ENCODE results near the gene SS18L1. TPM values are rescaled to one million over a fixed set of nuclear protein-coding genes. Genes with fewer than 3 reads are reported as not detected.

The SS18L1 gene
- polyA plus RNA-seq, 4 donors: 15.6 to 26.4 (median 18.9) TPM

GRCh38 chr20:62190639-62191411 is 47.3 kb downstream of the SS18L1 start:
- no peak for DNase-seq (ENCODE audit: low read depth in 4 of 4, low spot score in 3 of 4)

- DNase-seq (ENCODE audit: low read depth in 4 of 4, low spot score in 3 of 4): no peak
Observed at GRCh38 chr20:62191781-62192559, 48.4 kb downstream of the SS18L1 start.

DNA sequence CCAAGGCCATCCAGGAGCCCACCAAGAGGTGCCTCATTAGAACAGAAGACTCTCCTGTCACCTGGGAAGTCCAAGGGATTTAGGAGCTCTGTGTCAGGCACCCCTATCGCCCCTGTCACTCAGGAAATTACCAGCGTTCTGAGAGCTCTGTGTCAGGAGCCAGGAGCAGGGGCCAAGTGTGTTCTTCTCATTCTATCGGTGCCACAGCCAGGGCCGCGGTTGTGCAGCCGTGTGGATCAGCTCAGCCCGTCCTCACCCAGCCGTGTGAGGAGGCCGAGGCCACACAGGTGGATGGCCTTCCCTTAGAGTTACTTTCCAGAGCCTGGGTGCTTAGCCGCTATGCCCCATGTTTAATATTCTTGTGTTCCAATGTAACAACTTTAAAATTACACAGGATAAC is 49.1 kb downstream of the SS18L1 start:
- DNase-seq (ENCODE audit: low read depth in 4 of 4, low spot score in 3 of 4): no peak

DNA sequence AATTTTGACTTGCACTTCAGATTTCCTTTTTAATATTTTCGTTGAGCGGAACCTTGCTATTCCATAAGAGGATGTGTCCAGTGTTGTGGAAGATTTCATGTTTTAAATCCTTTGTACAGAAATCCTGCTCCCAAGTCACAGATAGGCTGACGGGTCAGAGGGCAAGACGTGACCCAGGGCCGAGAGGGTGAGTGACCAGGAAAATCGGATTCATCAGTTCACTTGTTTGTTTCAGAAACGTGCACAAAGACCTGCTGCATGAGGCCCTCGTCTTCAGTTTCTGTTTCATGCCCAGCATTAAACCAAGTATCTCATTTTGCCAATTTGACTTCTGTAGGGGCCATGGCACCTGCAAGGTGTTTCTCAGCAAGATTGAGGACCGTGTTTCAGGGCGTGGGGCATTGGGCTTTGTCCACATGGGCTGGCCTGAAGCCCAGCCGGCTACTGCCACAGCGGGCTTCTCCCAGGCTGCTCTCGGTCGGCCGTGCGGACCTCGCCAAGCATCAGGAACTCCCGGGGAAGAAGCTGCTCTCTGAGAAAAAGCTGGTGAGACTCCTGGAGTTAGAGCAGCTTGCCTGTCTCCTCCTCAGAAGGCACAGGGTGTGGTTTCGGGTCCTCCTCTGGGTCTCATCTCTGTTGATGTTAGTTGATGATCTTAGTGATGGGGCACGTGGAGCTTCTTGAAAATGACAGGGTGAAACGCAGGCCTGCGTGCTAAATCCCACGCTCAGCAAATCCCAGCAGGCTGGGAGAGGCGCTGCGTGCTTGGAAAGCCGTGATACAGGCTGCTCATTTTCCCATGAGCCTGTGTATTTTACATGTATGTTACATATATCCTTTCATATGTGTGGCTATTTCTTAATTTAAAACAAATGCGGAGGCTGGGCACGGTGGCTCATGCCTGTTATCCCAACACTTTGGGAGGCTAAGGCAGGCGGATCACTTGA is 49.8 kb downstream of the SS18L1 start:
- DNase-seq (ENCODE audit: low read depth in 4 of 4, low spot score in 3 of 4): no peak

DNA sequence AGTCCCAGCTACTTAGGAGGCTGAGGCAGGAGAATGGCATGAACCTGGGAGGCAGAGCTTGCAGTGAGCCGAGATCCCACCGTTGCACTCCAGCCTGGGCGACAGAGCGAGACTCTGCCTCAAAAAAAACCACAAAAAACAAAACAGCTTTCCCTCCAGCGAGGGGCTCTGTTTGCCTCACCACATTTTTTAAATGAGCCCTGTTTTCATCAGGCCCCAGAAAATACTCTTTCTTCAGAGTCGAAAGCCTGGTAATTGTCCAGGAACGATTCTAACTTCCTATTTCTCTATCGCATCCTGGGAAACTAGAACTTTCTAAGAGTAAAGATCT is 51.5 kb downstream of the SS18L1 start:
- DNase-seq (ENCODE audit: low read depth in 4 of 4, low spot score in 3 of 4): no peak

DNA sequence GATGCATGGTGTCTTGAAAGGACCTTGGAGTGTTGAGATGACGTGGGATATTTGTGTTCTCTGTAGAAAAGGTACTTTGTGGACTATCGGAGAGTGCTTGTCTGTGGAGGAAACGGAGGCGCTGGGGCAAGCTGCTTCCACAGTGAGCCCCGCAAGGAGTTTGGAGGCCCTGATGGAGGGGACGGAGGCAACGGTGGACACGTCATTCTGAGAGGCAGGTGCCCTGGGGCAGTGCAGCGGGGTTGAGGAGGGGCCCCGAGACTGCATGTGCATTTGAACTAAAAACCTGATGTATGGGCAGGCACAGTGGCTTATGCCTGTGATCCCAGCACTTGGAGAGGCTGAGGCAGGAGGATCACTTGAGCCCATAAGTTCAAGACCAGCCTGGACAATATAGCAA is 52.2 kb downstream of the SS18L1 start:
- no peak for DNase-seq (ENCODE audit: low read depth in 4 of 4, low spot score in 3 of 4)

GRCh38 chr20:62196286-62196685 is 52.7 kb downstream of the SS18L1 start:
- DNase-seq (ENCODE audit: low read depth in 4 of 4, low spot score in 3 of 4): no peak

GRCh38 chr20:62197311-62197710 is 53.7 kb downstream of the SS18L1 start:
- DNase-seq (ENCODE audit: low read depth in 4 of 4, low spot score in 3 of 4): no peak

DNA sequence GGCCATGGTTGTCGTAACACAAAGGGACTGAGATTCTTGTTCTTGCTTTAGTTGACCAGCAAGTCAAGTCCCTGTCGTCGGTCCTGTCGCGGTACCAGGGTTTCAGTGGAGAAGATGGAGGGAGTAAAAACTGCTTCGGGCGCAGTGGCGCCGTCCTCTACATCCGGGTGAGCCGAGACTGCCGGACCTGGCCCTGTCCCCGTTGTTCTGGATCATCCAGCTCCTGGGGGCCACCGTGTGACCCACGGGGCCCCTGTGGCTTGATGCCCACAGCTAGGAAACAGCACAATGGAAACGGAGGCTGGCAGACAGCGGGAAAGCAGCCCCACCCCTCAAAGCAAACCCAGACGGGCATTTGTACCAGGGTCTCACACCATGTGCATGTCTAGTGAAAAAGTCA is 54.2 kb downstream of the SS18L1 start:
- DNase-seq (ENCODE audit: low read depth in 4 of 4, low spot score in 3 of 4): no peak

- DNase-seq (ENCODE audit: low read depth in 4 of 4, low spot score in 3 of 4): no peak
Observed at GRCh38 chr20:62198496-62198895, 54.9 kb downstream of the SS18L1 start.

DNA sequence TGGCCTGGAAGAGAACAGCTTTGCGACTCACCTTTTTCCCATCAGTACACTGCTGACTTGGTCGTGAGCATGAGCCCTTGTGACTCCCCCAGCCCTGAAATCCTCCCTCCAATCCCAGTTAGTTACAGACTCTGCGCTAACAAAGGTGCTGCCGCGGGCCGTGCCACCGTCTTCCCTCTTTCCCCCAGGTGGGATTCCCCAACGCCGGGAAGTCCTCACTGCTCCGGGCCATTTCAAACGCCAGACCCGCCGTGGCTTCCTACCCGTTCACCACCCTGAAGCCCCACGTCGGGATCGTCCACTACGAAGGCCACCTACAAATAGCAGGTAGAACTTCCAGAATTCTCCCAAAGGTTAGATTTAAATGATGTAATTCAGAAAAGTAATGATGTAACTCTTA is 55.4 kb downstream of the SS18L1 start:
- DNase-seq (ENCODE audit: low read depth in 4 of 4, low spot score in 3 of 4): no peak

GRCh38 chr20:62200491-62201172 is 57.1 kb downstream of the SS18L1 start:
- no peak for DNase-seq (ENCODE audit: low read depth in 4 of 4, low spot score in 3 of 4)

- no peak for DNase-seq (ENCODE audit: low read depth in 4 of 4, low spot score in 3 of 4)
Observed at GRCh38 chr20:62201173-62202082, 57.9 kb downstream of the SS18L1 start.

GRCh38 chr20:62202083-62202395 is 58.5 kb downstream of the SS18L1 start:
- no peak for DNase-seq (ENCODE audit: low read depth in 4 of 4, low spot score in 3 of 4)

DNA sequence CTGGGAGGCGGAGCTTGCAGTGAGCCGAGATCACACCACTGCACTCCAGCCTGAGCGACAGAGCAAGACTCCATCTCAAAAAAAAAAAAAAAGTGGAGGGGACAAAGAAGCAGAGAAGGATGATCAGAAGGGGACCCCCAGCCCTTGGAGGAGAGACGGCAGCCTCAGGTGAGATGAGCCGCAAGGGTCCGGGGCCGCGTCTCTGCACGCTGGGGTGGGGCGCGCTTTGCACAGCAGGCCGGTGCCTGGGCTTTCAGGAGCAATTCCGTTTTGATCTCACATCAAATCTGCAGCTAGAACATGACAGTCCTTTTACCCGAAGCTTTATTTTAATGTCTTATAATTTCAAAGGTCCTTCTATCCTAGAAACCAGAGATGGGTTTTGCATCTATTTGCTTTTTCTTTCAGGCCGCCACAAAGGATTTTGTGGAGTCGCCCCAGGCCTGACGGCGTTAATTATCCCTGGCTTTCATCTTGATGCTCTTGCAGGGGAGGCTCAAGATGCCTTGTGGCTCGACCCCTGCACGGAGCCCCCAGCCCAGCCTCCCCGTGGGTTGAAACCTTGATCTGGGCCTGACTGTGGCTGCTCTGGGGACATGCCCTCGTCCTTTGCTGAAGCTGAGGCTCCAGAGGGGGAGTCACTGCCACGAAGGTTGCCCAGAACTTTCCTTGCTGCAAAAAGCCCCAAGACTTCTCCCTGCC is 59.3 kb downstream of the SS18L1 start:
- no peak for DNase-seq (ENCODE audit: low read depth in 4 of 4, low spot score in 3 of 4)

- DNase-seq (ENCODE audit: low read depth in 4 of 4, low spot score in 3 of 4): no peak
Observed at GRCh38 chr20:62203378-62204030, 59.9 kb downstream of the SS18L1 start.

GRCh38 chr20:62205618-62206387 is 62.2 kb downstream of the SS18L1 start:
- DNase-seq (ENCODE audit: low read depth in 4 of 4, low spot score in 3 of 4): no peak

DNA sequence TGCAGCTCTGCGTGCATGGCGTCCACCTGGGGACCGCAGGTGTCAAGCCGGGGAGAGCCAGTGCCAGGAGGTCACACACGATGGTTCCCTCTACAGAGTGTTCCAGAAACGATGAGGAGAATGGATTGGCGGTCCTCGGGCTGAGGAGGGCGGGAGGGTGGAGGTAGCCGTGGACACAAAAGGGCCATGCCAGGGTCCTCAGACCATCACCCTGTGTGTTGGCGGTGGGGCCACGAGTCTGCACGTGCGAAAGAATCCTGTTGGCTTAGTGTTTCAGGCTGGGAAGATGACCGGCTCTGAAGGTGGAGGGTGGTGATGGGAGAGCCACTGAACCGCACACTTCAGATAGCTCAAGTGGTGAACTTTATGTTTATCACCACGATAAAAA is 62.8 kb downstream of the SS18L1 start:
- DNase-seq (ENCODE audit: low read depth in 4 of 4, low spot score in 3 of 4): no peak

Data from left renal pelvis (tissue), 4 donors.